Psoas muscle (tissue), 8 donors: ENCODE measurements around the gene MID1. TPM values are rescaled to one million over a fixed set of nuclear protein-coding genes. Genes with fewer than 3 reads are reported as not detected.

ENCODE experiments used
- ATAC-seq, 4 donors: fragments of 200-7000 bp; cut with Tn5 transposase; one replicate each; pipeline ENCODE4 v1.9.1; 2020; ENCODE audit warnings: moderate library complexity in 3 of 4, mild to moderate bottlenecking in 2 of 4
- DNase-seq, 2 donors: peaks; one replicate each; pipeline ENCODE4 v3.0.0-alpha.2; 2020
- H3K27ac ChIP-seq: fragments of 200-600 bp; one replicate; pipeline ENCODE4 v1.8.0; 2022
- H3K27me3 ChIP-seq, 3 donors: fragments of 200-600 bp in 1 of 3; one replicate each; pipeline versions ENCODE4 v1.6.1 to v1.8.0; 2013 to 2022; ENCODE audit warnings: low read length in 2 of 3, mild to moderate bottlenecking in 2 of 3, moderate library complexity in 1 of 3; ENCODE audit not compliant: insufficient read depth in 3 of 3
- H3K36me3 ChIP-seq, 2 donors: fragments of 200-600 bp in 1 of 2; one replicate each; pipeline versions ENCODE4 v1.6.1 to v1.8.0; 2013 to 2022; ENCODE audit warnings: low read depth in 1 of 2, mild to moderate bottlenecking in 1 of 2, moderate library complexity in 1 of 2; ENCODE audit not compliant: insufficient read depth in 1 of 2
- H3K4me1 ChIP-seq: fragments of 200-600 bp; one replicate; pipeline ENCODE4 v1.8.0; 2022
- H3K4me3 ChIP-seq: fragments of 200-600 bp; one replicate; pipeline ENCODE4 v1.8.0; 2022; ENCODE audit warnings: mild to moderate bottlenecking
- H3K9me3 ChIP-seq: fragments of 200-600 bp; one replicate; pipeline ENCODE4 v1.8.0; 2022
- CTCF ChIP-seq: fragments of 200-600 bp; IDR thresholded peaks from one replicate; pipeline ENCODE4 v1.8.0; 2022; ENCODE audit warnings: antibody characterized with exemption
- WGBS, 3 donors: extraction: QIAGEN DNeasy Blood & Tissue Kit; methylation state at CpG; one replicate each; pipeline versions ENCODE4 v1.1.6 to v1.1.7; 2013; 5-methylcytosine and 5-hydroxymethylcytosine counted together
- intact Hi-C, 2 donors: fragments of 100-400 bp; cut with DNase I; formaldehyde crosslinking; loops; one replicate each; pipeline versions ENCODE4 v1.11.0 to v1.14.2; 2022
- polyA plus RNA-seq, 3 donors: library from polyadenylated mRNA; stranded (reverse); fragments of 200-250 nt; gene quantifications; one replicate each; pipeline ENCODE4 v1.2.3, GENCODE V29; 2013
- total RNA-seq, 4 donors: library from RNA; stranded (reverse); fragmentation: NEBNext Ultra II Directional in 2 of 4; extraction: Animal tissue kit (Norgen Biotek cat#: 25700) in 2 of 4; gene quantifications; one replicate each; pipeline versions ENCODE4 v1.2.1 to v1.2.4, GENCODE V29; 2021 to 2023
- donor health status: healthy with polysubstance abuse.
- donor health status: DM: no; HTN: no; CAD: no; lungs with moderate emphysema.
- donor health status: Bipolar disorder and iron deficiency.
- donor health status: healthy.
- donor health status: DM: yes; HTN: yes; CAD: no.
- donor health status: DM: no; HTN: no; CAD: no.
- donor health status: DM: no; HTN: no; CAD: no.
- donor health status: DM: yes; HTN: yes; CAD: no.

Gene MID1
- total and polyA plus RNA-seq, 7 donors: 0.28 to 1.6 (median 0.90) TPM

GRCh38 chrX:10453945-10454344 is 166.4 kb downstream of the MID1 start:
- Histone ChIP-seq H3K27ac (no peak overlapping the region), H3K27me3 (no peaks in the 10 kb centered on the region), H3K36me3 (no peaks in the 10 kb centered on the region), H3K9me3 (no peaks in the 10 kb centered on the region), H3K4me1 (no peaks in the 10 kb centered on the region), H3K4me3 (no peak overlapping the region)
- DNase-seq (no peak), ATAC-seq (no peak)
- intact Hi-C loops: no loop called here
- 85 to 88% (median 87%) methylated on average over 1 of the region's 1 CpG for WGBS, 3 donors
- TF ChIP-seq CTCF: no peak

- Histone ChIP-seq H3K27ac (no peak overlapping the region), H3K9me3 (no peaks in the 10 kb centered on the region), H3K4me1 (no peaks in the 10 kb centered on the region), H3K36me3 (no peaks in the 10 kb centered on the region), H3K4me3 (no peak overlapping the region), H3K27me3 (no peaks in the 10 kb centered on the region)
- DNase-seq (no peak), ATAC-seq (no peak)
- 71 to 83% (median 78%) methylated on average over 4 of the region's 4 CpGs for WGBS, 3 donors
- intact Hi-C loops: no loop called here
- TF ChIP-seq CTCF: no peak
Measured at GRCh38 chrX:10450959-10451355, 169.4 kb downstream of the MID1 start.

- intact Hi-C loops: no loop called here
- Histone ChIP-seq H3K27me3 (no peaks in the 10 kb centered on the region), H3K4me1 (no peaks in the 10 kb centered on the region), H3K9me3 (no peaks in the 10 kb centered on the region), H3K27ac (no peak overlapping the region), H3K36me3 (no peaks in the 10 kb centered on the region), H3K4me3 (no peak overlapping the region)
- ATAC-seq: no peak
- TF ChIP-seq CTCF: no peak
- 42 to 57% (median 48%) methylated on average over 5 of the region's 5 CpGs for WGBS, 3 donors
- DNase-seq: no peak
Measured at GRCh38 chrX:10450229-10450958, 170.0 kb downstream of the MID1 start.

GRCh38 chrX:10447564-10448214 is 172.7 kb downstream of the MID1 start:
- WGBS, 3 donors: 38 to 58% (median 38%) methylated on average over 4 of the region's 4 CpGs
- H3K27me3 ChIP-seq: no peaks in the 10 kb centered on the region
- TF ChIP-seq CTCF: no peak
- intact Hi-C loops: no loop called here
- ATAC-seq (no peak), DNase-seq (no peak)
- H3K4me1 ChIP-seq: no peaks in the 10 kb centered on the region
- H3K27ac ChIP-seq: no peak overlapping the region
- H3K9me3 ChIP-seq: no peaks in the 10 kb centered on the region
- H3K36me3 ChIP-seq: no peaks in the 10 kb centered on the region
- H3K4me3 ChIP-seq: no peak overlapping the region
